Subcutaneous adipose tissue (tissue), 4 donors: ENCODE results near the gene RANBP3. TPM values are rescaled to one million over a fixed set of nuclear protein-coding genes. Genes with fewer than 3 reads are reported as not detected.

Source experiments
- total RNA-seq, 4 donors: library from RNA; depleted of rRNA; stranded (reverse); fragments of >200 nt; gene quantifications; one replicate each; pipeline ENCODE4 v1.1.0, GENCODE V29; 2016
- TF ChIP-seq, protein P1 (sequence below): fragments of 450-650 bp; IDR thresholded peaks from one replicate; pipeline ENCODE4 v1.5.1; 2016; ENCODE audit warnings: low read depth, mild to moderate bottlenecking, control low read depth, antibody characterized with exemption, moderate library complexity

The RANBP3 gene
- total RNA-seq, 4 donors from 2014 or later: 28.8 to 84.2 (median 57.7) TPM

GRCh38 chr19:5892772-5893275 lies 85.1 kb downstream of the RANBP3 start:
- TF ChIP-seq, protein P1, sequence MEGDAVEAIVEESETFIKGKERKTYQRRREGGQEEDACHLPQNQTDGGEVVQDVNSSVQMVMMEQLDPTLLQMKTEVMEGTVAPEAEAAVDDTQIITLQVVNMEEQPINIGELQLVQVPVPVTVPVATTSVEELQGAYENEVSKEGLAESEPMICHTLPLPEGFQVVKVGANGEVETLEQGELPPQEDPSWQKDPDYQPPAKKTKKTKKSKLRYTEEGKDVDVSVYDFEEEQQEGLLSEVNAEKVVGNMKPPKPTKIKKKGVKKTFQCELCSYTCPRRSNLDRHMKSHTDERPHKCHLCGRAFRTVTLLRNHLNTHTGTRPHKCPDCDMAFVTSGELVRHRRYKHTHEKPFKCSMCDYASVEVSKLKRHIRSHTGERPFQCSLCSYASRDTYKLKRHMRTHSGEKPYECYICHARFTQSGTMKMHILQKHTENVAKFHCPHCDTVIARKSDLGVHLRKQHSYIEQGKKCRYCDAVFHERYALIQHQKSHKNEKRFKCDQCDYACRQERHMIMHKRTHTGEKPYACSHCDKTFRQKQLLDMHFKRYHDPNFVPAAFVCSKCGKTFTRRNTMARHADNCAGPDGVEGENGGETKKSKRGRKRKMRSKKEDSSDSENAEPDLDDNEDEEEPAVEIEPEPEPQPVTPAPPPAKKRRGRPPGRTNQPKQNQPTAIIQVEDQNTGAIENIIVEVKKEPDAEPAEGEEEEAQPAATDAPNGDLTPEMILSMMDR: no peak

GRCh38 chr19:5891938-5892771 lies 85.8 kb downstream of the RANBP3 start:
- TF ChIP-seq, protein P1: no peak

DNA sequence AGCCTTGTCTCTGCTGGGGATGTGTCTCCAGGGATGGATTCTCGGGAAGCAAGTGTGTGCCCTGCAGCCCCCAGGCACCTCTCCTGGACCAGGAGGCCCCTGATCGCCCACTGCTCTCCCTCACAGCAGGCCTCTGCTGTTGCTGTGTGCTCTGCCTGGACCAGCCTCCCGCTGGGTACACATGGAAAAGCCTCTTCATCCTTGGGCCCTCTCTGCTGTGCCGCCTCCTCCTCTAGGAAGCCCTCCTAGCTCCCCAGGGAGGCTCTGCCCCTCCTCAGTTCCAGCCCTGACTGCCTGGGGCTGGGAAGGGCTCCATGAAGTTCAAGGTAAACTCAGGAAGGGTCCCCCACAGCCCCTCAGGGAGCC lies 86.4 kb downstream of the RANBP3 start:
- TF ChIP-seq, protein P1: no peak

- TF ChIP-seq, protein P1: no peak
Measured at GRCh38 chr19:5890099-5890498, 87.8 kb downstream of the RANBP3 start.

DNA sequence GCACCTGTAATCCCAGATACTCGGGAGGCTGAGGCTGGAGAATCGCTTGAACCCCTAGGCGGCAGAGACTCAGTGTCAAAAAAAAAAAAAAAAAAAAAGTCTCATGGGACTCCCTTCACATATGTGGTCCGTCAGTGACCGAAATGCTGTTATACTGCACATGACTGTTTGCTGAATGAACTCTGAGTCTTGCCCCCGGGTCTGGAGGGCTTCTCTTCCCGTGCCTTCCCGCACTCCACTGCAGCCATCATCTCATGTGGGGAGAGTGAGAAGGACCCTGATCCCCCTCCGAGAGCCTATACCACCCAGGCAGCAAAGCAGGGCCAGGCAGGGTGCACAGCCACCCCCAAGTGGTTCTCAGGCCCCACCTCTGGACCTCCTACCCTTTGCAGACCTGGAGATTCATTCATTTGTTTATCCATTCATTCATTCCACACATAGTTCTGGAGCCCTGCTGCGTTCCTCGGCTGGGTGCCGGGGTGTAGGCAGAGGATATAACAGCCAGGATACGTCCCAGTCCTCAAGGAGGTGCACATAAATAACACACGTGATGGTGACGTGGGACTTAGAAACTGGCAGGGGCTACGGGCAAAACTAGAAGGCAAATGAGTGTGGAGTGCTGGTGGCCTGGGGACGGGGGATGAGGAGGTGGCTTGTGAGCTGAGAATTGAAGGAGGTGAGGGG lies 88.5 kb downstream of the RANBP3 start:
- TF ChIP-seq, protein P1: no peak

DNA sequence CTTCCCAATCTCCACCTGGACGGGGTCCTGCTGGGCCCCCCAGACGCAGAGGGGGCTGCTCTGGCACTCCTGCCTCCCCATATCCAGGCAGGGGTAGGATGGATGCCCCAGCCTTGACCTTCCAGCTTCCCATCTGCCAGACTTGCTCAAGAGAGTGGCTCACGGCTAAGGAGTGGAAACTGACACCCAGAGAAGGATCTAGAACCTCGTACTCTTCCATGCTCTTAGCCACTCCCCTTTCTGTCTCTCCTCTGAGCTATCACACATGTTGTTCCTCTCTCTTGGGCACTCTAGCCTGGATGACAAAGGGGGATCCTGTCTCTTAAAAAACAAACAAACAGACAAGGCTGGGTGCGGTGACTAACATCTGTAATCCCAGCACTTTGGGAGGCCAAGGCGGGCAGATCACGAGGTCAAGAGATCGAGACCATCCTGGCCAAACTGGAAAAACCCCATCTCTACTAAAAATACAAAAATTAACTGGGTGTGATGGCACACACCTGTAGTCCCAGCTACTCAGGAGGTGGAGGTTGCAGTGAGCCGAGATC lies 95.4 kb downstream of the RANBP3 start:
- TF ChIP-seq, protein P1: no peak

GRCh38 chr19:5881543-5882299 lies 96.2 kb downstream of the RANBP3 start:
- TF ChIP-seq, protein P1: no peak
